ENCODE measurements around the gene PRCD.
A peak's percentile ranks its signal among the peaks of the same experiment; 100 is the strongest.

The PRCD gene, protein sequence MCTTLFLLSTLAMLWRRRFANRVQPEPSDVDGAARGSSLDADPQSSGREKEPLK

DNA sequence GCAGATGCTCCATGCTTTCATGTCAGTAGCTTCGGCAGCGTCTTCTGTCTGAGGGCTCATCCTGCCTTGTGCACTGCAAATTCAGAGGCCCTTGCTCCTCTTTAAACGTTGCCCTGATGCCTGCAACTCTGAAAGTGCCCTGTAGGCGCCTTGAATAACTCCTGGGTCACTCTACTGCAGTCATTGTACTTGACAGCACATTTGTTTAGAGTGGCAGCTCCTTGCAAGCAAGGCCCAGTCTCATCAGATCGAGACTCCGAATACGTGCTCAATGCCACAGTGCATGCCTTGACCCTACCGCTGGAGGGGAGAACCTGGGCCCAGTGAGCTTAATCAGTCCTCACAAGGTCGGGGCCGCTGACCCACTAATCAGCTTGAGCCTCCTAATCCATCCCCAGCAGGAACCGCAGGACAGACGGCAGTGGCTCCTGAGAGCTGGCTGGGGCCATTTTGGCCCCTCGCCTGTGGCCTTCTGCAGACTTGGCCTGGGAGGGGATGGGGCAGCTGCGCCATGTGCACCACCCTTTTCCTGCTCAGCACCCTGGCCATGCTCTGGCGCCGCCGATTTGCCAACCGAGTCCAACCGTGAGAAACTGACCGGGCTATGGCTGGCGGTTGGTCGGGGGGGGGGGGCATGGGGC, at the start of gene PRCD:
TSS of gene PRCD (plus strand) at position 414 of the 641 bp plus-strand sequence. CDS start at position 512, 98 bp downstream.
- no peak for DNase-seq

DNA sequence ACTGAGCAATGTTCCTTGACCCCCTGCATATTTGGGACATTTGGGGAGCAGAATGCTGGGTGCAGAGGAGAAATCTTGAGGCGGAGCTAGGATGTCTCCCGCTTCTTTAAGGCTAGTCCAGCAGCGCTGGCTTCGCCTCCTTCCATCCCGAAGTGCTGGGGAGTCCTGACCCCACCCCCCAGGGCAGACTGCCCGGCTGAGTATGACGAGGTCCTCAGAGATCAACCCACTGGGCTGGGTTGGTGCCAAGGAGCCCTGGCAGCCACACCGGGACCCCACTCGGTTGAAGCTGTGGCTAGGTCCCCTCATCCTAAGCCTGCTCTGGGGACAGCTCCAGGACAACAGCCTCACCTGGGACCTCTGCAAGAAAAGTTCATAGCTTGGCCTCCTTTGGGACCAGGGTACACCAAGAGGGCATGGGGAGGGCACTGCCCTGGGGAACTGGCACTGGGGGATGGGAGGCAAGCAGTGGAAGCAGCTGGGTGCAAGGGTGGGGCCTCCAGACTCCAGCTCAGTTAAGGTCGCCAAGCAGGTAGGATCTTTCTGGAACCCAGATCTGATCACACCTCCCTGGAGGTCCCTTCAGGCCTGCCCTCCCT, 49.6 kb upstream of the PRCD start:
- no peak for DNase-seq

DNA sequence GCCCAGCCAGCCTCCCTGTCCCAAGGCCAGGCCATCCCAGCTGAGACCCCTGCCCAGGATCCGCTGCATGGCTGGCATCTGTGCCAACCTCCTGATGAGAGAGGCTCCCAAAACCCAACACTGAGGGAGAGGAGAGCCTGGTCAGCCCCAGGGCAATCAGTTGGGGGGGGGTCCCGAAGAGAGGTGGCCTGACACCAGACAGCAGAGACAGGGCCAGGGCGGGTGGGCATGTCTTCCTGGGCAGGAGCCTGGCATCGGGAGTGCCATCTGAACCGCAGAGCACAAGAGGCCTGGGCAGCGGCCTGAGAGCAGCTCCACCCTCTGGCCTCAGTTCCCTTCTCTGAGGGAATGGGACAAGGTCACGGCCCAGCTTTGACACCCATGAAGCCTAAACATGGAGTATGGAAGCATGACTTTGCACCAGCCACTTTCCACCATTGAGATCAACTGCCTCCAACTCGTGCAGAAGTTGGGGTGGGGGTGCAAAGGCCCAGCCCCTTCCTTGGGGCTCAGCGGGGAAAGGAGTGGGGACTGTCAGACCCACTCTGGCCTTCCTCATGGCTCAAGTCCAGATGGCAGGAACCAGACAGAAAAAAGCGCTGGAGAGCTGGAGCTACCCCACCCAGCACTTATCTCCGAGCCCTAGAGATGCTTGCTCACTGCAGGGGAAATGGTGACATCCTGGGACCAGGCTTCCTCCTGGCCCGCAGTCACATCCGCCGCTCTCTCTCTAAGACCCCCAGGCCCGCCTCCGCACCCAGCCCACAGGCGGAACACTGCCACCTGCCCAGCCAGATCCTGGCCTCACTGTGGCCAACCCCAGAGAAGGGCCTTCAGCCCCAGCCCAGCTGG, 48.3 kb upstream of the PRCD start:
- peak; percentile 52 for DNase-seq

DNA sequence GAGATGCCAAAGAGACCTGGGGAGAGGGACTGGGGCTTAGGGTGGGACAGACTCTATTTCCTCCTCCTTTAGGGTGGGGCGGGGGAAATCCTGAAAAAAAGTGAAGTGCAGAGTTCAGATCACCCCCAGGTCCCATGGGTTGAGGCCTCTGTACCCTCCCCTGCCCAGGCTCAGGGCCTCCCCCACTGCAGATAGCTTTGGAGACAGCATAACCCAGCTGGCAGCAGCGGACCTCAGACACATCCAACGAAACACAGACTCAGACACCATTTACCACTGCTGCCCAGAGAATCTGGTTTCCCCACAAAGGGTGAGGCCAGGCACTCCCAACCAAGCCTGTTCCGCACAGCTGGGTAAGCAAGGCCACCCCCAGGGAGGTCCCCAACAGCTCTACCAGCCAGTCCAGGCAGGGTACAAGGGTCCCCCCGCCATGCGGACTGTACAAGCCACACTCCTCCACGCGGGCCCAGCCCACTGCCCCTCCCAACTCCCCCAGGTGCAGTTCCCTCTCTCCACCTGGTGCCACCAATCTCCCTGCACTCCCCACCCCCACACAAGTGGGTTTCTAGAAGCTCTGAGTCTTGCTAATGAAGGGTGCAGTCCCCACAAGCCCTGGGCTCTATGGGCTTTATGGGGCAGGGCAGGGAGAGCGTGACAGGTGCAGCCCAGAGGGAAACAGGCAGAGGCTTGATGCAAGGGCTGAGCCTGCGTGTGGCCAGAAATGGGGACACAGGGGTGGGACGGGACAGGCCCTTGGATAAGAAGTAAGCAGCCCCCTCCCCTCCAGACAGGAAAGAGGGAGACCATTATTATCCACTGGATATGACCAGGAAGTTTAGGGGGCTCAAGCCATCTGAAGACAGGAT, 47.5 kb upstream of the PRCD start:
- peak; percentile 88 for DNase-seq

DNA sequence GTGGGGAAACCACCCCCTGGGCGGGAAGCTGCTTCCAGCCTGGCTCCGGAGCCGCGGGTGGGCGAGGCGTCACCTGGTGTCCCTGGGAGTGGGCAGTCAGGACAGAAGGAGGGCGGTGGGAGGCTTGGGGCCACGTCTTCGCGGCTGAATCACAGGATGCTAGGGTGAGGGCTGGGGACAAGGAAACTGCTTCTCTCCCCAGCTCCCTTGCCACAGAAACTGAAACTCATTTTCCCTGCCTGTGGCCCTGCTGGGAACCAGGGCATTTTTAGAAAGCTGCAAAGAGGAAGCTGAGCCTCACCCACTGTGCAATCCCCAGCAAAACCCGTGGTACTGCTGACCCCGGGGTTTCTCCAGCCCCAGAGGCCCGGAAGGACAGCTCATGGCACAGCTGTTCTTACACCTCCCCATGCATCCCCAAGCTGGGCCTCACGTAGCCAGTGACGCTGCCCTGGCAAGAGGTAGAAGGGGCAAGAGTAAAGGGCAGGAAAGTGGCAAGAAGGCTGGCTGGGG, 46.8 kb upstream of the PRCD start:
- peak; percentile 99 for DNase-seq

DNA sequence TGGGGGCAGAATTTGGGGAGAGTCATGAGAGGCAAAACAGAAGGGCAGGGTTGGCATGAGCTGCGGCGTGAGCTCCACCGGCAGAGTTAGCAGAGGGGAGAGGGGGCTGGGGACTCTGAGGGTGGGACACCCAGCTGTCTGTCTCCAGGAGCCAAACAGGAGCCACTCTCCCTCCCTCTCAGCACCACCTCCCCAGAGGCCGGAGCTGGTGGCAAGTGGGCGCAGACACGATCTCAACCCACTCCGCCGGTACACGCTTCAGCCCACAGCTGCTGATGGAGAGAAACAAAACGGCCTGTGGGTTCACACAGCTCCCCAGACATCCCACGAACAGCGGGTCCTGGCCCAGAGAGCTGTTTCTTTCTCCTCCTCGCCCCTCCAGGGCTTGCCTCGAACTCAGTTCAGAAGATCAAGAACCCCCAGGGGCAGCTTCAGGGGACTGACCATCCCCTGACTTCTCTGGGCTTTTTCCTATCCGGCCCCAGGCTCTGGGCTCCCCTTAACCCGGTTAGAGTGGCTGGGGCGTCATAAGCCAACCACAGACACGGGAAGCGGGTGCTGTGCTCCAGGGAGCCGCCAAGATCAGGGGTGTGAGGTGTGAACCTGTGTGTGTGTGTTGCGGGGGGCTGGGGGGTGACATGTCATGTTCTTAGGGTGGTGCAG, 46.2 kb upstream of the PRCD start:
- DNase-seq, result peak; percentile 38

DNA sequence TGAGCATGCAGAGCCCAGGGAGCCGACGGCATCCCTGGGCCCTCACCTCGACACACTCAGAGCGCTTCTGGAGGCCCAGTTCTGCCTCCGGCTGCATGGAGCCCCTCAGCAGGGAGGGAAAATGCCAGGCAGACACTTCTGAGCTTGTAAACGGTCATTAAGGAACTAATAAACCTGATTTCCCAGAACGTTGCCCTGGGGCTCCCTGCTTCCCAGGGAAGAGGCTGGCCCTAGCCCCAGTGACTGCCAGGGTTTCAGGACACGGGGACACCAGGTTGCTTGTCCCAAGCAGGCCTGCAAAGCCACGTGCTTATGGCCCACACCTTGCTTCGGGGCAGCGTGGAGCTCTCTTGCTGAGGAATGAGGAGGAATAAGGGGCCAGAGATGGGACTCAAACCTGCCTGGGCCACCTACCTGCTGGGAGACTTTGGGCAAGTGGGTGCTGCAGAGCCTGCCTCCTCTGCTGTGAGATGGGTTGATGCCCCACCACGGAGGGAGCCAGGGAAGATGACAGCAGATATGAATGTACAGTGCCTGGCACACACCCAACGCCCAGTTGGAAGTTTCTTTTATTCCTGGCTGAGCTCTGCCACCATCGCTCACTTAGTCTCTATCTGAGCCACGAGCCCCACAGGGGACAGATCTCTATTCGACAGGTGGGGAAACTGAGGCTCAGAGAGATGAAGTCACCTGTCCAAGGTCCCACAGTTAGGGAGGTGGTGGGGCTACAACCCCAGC, 44.0 kb upstream of the PRCD start:
- no peak for DNase-seq

DNA sequence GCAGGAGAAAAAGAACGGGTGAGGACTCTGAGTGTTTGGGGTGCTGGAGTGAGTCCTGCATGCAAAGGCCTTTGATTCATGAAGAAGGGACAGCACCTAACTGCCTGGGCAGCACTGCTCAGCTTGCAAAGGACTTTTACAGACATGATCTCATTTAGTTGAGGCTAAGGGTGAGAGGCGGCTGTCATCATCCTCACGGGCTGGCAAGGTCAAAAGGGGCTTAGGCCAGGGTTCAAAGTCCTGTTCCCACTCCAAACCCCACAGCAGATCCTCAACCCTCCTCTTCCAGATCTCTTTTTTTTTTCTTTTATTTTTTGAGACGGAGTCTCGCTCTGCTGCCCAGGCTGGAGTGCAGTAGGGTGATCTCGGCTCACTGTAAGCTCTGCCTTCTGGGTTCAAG, 43.4 kb upstream of the PRCD start:
- peak; percentile 82 for DNase-seq

DNA sequence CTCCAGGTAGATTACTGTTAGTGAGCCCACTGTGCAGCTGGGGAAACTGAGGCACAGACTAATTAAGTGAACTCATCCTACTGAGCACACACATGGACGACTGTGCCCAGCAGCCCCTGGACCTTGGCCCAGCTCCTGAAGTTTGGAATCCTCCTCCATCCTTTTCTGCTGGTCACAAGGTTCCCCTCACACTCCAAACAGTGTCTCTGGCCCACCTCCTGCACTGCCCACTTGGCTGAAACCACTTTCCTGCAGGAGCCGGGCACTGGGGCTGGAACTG, 42.2 kb upstream of the PRCD start:
- DNase-seq, result no peak

DNA sequence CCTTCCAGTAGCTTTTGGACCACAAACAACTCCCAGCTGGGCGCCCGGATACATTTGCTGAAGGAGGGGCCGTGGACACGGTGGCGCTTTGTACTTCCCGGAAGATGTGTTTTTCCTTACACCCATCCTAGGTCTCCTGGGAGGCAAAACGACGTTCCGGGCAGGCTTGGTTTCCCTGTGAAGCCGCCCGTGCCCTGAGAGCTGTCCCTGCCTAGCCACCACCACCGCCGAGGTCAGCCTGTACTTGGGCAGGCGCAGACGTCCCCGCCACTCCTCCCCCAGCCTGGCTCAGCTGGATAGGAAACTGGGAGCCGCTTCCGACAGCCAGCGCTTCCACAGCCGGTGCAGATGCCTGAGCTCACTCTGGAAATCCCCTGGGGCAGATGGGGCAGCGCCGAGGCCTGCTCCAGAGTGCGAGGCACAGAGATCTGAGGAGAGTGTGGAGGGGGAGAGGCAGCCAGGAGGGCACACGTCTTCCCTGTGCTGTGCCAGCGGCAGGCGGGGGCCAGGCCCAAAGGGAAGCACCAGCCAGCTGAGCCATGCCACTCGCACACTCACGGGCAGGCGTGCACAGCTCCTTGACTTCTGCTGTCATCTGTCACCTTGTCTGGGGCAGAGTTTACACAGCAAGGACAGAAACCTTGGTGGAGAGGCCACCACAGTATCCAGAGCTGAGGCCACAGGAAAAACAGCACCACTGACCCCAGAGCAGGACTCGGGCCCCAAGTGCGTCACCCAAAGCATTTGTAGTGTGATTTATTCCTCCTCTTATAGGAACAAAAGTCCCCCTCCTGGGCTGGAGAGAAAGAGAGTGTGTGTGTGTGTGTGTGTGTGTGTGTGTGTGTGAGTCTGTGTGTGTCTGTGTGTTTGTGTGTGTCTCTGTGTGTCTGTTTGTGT, 41.6 kb upstream of the PRCD start:
- DNase-seq, result peak; percentile 63

DNA sequence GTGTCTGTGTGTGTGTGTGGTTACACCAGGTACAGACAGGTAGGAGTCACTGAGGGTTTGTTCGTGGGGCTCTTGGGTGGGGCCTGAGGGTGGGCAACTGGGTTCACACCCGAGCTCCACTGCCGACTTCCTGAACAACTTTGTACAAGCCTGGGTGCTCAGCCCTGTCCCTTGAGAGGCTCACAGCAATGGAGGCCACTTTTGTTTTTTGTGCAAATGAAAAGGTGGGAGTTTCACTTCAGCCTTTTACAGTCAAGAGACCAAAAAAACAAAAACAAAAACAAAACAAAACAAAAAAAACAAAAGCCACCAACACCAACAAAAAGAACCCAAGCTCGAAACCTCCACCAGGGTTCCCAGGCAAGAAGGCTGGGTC, 41.0 kb upstream of the PRCD start:
- no peak for DNase-seq

DNA sequence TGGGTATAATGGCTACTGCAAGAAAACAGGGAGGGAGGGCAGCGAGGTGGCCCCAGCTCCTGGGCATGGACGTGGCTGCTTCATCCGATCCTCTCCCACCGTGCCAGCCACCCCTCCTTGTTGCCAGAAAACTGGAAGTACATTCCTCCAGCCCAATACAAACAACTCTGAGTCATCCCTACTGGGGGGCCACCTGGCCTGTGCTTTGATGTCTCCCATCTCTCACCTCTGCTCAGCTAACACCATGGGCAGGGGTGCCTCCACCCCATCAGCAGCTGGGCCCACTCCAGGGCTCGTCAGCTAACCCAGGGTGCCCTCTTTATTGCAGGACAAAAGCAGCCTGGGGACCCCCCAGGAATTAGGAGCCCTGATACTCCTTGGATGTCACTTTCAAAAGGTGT, 40.6 kb upstream of the PRCD start:
- DNase-seq, result no peak

DNA sequence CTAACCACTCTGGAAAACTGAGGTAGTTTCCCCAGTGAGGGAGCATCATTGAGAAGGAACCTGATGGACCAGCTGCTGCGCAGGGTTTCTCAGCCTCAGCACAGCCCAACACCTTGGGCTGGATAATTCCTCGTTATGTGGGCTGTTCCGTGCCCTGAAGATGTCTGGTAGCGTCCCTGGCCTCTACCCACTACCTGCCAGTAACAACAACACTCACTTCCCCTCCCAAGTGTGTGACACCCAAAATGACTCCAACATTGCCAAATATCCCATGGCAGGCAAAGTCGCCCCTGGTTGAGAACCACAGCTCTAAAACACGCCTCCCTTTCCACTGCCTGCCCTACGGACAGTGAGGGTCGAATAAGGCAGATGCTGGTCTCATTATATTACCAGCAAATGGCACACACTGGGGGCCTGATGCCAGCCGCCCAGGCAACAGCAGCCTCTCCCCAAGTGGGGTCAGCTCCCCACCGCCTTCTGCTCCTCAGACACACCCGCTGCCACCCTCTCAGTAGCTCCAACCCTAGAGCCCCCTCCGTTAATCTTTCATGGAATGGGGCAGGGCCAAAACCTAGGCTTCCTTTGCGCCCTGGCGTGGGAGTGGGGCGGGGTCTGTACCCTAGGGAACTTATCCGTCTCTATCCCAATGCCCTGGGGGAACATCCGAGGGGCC, 39.6 kb upstream of the PRCD start:
- peak; percentile 75 for DNase-seq

DNA sequence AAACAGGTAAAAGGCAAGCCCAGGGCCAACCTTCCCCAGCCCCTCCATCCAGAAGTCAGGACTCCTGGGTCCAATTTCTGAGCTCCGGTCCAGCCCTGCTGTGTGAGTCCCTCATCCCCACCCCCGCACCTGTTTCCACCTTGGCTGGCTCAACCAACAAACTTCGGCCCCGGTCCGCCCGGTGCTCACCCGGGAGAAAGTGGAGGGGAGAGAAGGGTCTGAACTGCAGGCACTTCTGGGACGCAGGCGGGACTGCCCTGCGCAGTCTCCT, 39.2 kb upstream of the PRCD start:
- DNase-seq, result no peak

DNA sequence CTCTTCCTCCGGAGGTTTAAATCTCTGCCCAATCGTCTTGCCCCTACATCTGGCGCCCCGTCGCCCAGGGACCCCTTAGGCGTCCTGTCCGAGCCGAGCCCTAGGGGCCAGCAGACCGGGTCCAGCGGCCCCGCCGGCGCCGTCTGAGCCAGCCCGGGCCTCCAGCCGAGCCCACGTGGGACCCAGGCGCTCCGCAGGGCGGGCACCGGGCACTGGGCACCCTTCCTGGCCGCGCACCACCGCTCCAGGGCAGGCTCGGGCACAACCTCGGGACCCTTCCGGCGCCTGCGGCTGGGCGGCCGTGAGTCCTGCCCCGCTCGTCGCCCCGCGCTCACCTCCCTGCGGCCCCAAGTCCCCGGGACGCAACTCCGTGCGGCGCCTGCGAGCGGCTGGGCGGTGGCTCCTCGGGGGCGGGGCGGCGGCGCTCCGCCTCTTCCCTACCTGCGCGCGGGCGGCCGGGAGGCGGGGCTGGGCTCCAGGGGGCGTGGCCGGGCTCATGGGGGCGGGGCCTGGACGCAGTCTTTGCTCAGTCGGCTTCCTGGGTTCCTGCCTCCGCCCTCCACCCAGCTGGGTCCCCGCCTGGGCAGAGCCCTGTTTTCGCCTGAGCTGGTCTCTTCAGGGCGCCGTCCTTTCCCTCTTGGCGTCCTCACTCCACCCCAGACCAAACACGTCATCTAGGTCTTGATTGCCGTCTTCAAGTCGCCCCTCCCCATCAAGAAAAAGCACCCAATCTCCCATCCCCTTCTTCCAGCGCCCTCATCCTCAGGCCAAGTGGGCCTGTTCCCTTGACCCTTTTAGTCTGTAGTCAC, 38.6 kb upstream of the PRCD start, which contains the start of gene RHBDF2:
TSS of gene RHBDF2 (minus strand) at position 406 of the 809 bp plus-strand sequence. CDS start 19,899 bp downstream, outside the sequence.
- DNase-seq, result peak; percentile 87

DNA sequence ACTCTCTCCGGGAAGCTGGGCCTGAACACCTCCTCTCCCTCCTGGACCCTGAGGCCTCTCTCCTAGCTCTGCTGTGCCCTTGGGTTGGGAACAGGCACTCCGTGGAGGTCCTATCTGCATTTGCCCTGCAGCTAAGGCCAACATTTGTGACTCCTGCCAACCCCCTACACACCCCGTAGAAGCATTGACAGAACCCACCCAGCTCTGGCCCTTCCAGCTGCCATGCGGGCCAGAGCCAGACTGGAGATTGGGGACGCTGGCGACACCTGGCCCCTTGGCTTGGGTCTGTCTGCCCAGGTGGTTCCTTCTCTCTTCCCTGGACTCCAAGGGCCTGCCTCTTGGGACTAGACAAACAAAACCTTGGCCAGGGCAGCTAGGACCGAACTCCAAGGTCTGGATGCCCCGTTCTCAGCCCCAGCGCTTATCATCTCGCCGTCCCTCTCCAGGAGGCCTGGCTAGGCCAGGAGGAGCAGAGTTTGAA, 38.0 kb upstream of the PRCD start:
- no peak for DNase-seq

DNA sequence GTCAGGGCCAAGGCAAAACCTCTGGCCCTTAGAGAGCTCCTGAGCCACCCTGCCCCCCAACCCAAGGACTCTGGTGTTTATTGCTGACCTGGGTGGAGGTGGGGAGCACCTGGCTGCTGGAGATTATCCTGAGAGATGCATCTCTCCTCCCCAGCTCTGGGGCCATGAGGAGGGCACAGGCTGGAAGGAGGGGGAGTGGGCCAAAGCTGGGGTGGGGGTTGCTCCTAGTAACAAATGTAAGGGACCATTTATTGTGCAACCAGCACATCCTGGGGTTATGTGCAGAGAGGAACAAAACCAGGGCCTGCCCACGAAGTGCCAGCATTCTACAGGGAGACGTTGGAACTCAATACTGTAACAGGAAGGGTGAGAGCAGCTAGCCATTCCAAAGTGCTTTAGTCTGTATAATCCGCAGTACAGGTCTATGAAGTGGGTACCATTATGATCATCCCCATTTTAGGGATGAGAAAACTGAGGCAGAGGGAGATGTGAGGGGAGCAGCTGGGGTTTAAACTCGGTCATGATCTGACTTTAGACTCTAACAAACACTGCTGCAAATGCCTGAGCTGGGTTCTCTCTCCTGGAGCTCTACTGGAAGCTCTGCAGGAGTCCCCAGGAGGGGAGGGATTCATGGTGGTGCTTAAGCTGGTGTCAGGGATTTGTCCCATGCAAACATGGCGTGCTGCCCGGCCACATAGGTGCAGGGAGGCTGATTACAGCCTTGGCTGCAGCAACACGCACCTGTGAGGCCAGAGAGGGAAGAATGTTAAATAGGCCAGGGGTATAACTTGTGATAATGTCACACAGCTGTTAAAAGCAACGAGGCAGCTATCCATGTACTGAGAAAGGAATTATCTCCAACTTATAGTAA, 37.3 kb upstream of the PRCD start:
- peak; percentile 33 for DNase-seq

DNA sequence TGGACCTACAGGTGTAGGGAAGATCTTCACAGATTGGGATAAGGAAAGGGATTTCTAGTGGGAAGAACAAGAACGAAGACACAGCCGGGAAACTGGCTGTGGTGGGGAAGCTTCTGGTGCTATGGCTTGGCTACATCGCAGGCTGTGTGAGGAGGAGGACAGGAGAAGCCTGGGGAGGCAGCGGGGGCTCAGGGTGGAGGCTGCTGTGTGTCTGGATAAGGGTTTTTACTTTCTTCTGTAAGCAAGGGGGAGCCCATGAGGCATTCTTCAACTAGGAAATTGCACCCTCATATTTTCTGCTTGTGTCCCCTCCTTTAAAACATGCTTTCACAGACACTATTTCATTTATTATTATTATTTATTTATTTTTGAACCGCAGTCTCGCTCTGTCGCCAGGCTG, 35.7 kb upstream of the PRCD start:
- peak; percentile 42 for DNase-seq

All from inflammatory macrophage treated with lipopolysaccharide for 4 hours (primary cell).